Gastrocnemius medialis (tissue), 4 donors: ENCODE results near the gene WWOX.

ENCODE experiments used
- POLR2A ChIP-seq, 2 donors: fragments of 450-650 bp; IDR thresholded peaks; one replicate each; pipeline ENCODE4 v1.6.1; 2017; ENCODE audit warnings: antibody characterized with exemption in 2 of 2, mild to moderate bottlenecking in 2 of 2, moderate library complexity in 2 of 2
- TF ChIP-seq, protein P1 (sequence below), 5 experiments: fragments of 450-650 bp in 3 of 5; fragments of 200-600 bp in 2 of 5; sonication (generic) in 2 of 5; IDR thresholded peaks in 4 of 5; conservative IDR thresholded peaks in 1 of 5; 1 replicate in 4 of 5; 2 replicates in 1 of 5; pipeline ENCODE4 v1.5.1; 2016 to 2019; ENCODE audit warnings: antibody characterized with exemption in 5 of 5, mild to moderate bottlenecking in 3 of 5, moderate library complexity in 3 of 5

GRCh38 chr16:79250502-79251098, 1151.1 kb downstream of the WWOX start:
- TF ChIP-seq, protein P1, sequence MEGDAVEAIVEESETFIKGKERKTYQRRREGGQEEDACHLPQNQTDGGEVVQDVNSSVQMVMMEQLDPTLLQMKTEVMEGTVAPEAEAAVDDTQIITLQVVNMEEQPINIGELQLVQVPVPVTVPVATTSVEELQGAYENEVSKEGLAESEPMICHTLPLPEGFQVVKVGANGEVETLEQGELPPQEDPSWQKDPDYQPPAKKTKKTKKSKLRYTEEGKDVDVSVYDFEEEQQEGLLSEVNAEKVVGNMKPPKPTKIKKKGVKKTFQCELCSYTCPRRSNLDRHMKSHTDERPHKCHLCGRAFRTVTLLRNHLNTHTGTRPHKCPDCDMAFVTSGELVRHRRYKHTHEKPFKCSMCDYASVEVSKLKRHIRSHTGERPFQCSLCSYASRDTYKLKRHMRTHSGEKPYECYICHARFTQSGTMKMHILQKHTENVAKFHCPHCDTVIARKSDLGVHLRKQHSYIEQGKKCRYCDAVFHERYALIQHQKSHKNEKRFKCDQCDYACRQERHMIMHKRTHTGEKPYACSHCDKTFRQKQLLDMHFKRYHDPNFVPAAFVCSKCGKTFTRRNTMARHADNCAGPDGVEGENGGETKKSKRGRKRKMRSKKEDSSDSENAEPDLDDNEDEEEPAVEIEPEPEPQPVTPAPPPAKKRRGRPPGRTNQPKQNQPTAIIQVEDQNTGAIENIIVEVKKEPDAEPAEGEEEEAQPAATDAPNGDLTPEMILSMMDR (IDR thresholded peaks at IDR 0.05 in 4 of 5, conservative IDR thresholded peaks at IDR 0.05 in 1 of 5) = no peak
- TF ChIP-seq POLR2A (IDR thresholded peaks at IDR 0.05) = no peak
